DMS153 treated with DMSO at 0.1 percent for 48 hours (cell line): Measurements from ENCODE around the gene CAST.
A peak's percentile ranks its signal among the peaks of the same experiment; 100 is the strongest.
"Not testable (repeated sequence)": the region's sequence is repeated elsewhere in the genome, so short reads cannot be mapped to it uniquely, and the experiment has no call there.

Source experiments
- DNase-seq: peaks from one replicate; lab custom pipeline; 2025; ENCODE audit not compliant: unreplicated experiment; lab: John Stamatoyannopoulos, UW

Gene CAST

GRCh38 chr5:96772111-96772510 lies 109.9 kb downstream of the CAST start:
- DNase-seq: no peak

GRCh38 chr5:96772542-96772941 lies 110.4 kb downstream of the CAST start:
- no peak for DNase-seq

- no peak for DNase-seq
These were observed 112.9 kb downstream of the CAST start for GRCh38 chr5:96775050-96775449.

- DNase-seq: no peak
These were observed 113.5 kb downstream of the CAST start for GRCh38 chr5:96775689-96776088.

- no peak for DNase-seq
These were observed 114.4 kb downstream of the CAST start for GRCh38 chr5:96776621-96777020.

GRCh38 chr5:96778409-96778808 lies 116.2 kb downstream of the CAST start:
- DNase-seq: no peak

GRCh38 chr5:96780626-96781025 lies 118.5 kb downstream of the CAST start:
- no peak for DNase-seq

GRCh38 chr5:96781031-96781971 lies 119.1 kb downstream of the CAST start:
- DNase-seq: no peak

GRCh38 chr5:96783326-96783725 lies 121.2 kb downstream of the CAST start:
- DNase-seq: no peak

- peak; percentile 30 for DNase-seq
These were observed 123.3 kb downstream of the CAST start for GRCh38 chr5:96785326-96786109.

GRCh38 chr5:96788112-96788749 lies 126.1 kb downstream of the CAST start:
- no peak for DNase-seq

GRCh38 chr5:96789794-96790330 lies 127.7 kb downstream of the CAST start:
- DNase-seq: no peak

GRCh38 chr5:96790961-96791504 lies 128.9 kb downstream of the CAST start:
- DNase-seq: no peak

- no peak for DNase-seq
These were observed 132.6 kb downstream of the CAST start for GRCh38 chr5:96794757-96795156.

GRCh38 chr5:96795626-96796025 lies 133.4 kb downstream of the CAST start:
- DNase-seq: no peak

- DNase-seq: no peak
These were observed 134.3 kb downstream of the CAST start for GRCh38 chr5:96796434-96796833.

GRCh38 chr5:96801718-96802117 lies 139.5 kb downstream of the CAST start:
- not testable (repeated sequence) for DNase-seq

- DNase-seq: peak; percentile 32
These were observed 145.0 kb downstream of the CAST start for GRCh38 chr5:96807075-96807654.

- DNase-seq: no peak
These were observed 146.3 kb downstream of the CAST start for GRCh38 chr5:96808541-96808828.

GRCh38 chr5:96808868-96809558 lies 146.8 kb downstream of the CAST start:
- no peak for DNase-seq
